GM18526 (cell line): ENCODE measurements around the gene RAD51B.

Source experiments
- POLR2A ChIP-seq: IDR thresholded peaks from 3 replicates; pipeline ENCODE4 v1.6.1; 2011; ENCODE audit not compliant: insufficient read length; ENCODE audit errors: extremely low read depth

Gene RAD51B

DNA sequence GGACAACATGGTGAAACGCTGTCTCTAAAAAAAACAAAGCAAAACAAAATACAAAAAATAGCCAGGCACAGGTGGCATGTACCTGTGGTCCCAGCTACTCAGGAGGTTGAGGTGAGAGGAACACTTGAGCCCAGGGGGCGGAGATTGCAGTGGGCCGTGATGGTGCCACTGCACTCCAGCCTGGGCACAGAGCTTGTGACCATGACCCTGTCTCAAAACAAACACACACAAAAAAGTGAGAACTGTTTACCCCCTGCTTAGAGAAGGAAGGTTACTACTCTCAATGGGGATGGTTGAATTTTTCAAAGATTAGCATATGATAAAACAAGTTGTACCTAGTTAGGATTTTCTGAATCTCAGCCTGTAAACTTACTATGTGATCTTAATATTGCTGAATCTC is 905.3 kb downstream of the RAD51B start:
- TF ChIP-seq POLR2A = no peak

DNA sequence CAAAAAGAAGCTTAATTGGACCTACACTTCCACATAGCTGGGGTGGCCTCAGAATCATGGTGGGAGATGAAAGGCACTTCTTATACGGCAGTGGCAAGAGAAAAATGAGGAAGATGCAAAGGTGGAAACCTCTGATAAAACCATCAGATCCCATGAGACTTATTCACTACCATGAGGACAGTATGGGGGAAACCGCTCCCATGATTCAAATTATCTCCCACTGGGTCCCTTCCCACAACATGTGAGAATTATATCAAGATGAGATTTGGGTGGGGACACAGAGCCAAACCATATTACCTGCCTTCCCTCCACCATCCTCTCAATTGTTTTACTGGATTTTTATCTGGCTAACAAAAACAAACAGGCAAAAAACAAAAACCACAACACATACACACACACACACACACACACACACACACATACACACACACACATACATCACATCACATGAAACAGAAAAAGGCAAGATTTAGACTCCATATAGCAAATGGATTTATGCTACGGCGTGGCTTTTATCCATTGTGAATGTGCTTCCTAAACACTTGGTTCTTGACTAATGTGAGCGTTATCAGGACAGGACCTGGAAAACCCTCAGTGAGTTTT is 906.6 kb downstream of the RAD51B start:
- TF ChIP-seq POLR2A = no peak

DNA sequence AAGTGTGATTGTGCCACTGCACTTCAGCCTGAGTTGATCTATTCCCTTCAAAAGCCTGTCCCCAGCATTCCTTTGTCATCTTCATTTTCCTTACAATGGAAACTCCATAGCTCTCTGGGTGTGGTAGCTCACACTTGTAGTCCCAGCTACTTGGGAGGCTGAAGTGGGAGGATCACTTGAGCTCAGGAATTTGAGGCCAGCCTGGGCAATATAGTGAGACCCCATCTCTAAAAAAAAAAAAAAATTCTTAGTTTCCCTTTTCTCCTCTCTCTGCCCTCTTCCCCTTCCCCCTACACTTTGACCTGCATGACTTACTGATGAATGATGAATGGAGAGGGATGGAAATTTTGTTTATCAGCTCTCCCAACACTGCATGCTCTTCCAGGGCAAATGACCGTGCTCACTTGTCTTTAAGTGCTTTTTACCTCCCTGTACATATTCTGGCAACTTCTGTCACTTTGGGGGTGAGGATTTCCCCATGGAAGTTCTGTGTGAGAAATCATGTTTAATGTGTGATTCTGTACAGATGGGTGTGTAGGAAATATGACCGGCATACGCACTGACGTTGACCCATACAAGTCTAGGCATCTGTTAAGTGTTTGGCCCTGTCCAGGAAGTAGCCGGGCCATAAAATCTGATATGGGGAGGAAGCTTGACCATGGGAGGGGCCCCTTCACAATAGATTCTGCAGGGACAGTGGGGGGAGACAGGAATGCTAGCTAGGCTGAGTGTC is 907.9 kb downstream of the RAD51B start:
- TF ChIP-seq POLR2A = no peak

DNA sequence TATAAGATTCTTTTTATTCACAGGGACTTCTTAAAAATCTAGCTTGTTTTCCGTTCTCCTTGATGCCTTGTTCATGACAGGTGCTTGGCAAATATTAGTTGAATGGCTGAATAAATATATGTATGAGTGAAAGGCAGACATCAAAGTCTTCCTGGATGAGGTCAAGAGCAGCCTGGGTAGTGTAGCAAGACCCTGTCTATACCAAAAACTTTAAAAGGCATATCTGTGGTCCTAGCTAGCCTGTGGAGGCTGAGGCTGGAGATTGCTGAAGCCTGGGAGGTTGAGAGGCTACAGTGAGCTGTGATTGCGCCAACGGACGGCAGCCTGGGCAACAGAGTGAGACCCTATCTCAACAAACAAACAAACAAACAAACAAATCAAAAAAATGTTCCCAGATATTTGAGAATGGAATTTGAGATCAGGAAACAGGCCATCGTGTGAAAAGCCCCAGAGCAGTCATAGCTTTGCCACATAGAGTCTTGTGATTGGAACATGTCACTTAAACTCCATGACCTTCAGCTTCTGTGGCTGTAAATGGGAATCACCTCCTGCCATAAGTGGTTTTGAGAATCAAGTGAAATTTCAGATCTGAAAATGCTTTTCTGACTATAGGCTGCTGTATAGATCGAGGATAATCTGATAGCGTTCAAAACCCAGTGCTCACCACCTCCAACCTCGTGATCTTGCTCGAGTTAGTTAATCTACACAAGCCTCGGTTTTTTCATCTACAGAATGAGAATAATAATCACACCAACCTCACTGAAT is 908.9 kb downstream of the RAD51B start:
- TF ChIP-seq POLR2A = no peak

DNA sequence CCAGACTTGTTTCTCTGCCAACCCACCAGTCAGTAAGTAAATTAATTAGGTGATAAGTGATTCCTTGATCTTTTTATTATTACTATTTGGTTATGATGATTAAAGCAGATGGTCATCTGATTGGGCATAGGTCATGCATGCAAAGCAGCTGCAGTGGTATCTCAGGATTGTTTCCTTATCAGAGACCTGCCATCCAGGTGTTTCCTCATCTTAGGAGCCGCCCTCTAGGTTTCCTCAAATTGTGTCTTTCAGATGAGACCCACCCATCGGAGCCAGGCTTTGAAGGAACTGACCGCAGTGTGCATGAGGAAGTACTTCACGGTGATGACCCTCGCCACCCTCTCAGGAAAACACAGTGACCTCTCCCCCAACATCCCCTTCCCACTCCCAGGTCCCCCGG is 910.0 kb downstream of the RAD51B start:
- TF ChIP-seq POLR2A = no peak

DNA sequence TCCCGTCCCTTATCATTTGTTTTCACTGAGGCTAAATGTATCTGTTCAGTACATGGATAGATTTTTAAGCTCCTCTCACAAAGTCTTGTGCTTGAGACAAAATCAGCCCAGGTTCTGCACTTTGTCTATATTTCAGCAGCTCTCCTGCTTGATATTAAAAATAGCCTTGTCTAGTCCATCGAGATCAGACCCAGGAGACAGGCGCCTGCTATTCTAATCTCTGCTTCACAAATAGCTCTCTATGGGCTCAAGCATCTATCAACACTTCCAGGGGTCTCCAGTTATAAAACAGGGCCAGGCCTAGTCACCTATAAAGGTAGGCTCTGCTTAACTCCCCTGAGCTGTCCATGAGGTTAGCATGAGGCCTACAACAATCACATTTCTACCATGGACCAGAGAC is 910.8 kb downstream of the RAD51B start:
- TF ChIP-seq POLR2A = no peak

DNA sequence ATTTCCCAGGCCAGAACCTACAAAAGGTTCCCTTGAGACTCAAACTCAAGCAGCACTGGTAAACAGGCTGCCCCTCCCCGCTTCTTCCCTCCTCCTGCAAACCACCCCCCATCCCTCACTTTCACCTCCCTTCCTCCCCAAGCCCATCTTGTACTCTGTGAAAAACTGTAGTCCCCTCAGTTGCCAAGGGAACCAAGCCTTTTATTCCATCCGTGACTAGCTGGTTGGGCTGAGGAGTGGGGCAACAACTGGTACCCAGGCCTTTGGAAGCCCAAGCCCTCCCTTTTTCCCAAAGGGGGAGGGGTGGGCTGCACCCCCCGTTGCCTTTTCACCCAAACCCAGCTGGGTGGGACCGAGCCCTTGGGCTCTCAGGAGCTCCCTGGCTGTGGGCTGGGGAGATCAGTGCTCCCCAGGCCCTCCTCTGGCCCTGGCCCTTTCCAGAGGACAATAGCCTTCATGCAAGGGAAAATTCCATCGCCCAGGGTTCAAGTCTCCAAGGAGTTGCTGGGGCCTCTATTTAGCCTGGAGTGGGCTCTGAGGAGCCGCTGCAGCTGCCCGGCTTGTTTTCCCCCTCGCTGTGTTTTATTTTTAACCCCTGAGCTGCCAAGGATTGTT is 911.3 kb downstream of the RAD51B start:
- TF ChIP-seq POLR2A = no peak

DNA sequence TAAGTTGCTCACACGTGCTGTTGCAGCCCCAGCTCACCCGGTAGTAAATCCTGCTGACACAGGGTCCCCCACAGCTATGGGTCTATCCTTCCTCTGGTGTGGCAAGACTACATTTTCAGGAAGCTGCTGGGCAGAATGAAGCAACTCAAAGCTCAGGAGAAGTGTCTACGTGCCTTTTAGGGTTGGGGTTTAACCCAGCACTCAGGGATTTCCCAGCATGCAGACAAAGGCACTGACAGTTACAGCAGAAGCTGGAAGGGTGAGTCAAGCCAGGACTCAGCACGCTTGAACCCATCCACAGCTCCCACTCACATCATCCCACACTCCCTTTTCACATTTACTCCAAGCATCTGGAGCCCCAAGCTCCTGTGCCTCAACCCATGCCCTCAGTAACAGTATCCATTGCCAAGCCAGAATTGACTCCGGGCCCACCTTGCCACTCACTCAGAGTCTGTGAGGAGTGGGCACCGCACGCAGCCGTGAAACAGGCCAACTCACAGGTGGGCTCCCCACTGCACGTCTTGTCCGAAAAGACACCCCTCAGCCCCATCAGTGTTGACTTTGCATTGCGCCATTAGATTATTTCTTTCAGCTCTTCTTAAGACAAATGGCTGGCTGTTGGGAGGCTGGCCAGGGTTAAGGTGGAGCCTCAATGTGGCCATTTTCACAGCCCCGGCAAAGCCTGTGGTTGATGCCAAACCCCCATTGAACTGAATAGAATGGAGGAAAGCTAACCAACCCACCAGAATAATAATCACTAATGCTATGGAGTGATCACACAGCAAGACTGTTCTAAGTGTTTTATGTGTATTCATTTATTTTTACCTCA is 913.7 kb downstream of the RAD51B start:
- no peak for TF ChIP-seq POLR2A

DNA sequence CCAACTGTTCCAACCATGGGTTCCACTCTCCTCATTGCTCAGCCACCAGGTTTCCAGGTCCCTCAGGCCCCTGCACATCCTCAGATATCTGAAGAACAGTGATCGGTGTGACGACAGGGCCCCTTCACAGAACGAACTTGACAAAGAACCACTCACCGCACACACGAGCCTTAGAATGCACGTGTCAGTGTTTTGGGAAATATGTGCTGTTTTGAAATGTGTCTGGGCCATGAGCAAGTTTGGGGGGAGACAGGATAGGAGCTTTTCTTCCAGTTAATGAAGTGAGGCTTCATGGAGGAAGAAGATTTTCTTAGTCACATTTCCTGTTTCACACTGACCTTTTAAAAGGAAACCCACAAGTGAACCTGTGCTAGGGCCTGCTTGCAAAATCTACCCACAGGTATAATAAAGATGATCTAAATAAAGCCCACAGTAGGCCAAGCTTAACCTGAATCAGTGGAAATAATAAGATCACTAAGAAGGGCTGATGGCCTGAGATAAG is 914.7 kb downstream of the RAD51B start:
- no peak for TF ChIP-seq POLR2A

DNA sequence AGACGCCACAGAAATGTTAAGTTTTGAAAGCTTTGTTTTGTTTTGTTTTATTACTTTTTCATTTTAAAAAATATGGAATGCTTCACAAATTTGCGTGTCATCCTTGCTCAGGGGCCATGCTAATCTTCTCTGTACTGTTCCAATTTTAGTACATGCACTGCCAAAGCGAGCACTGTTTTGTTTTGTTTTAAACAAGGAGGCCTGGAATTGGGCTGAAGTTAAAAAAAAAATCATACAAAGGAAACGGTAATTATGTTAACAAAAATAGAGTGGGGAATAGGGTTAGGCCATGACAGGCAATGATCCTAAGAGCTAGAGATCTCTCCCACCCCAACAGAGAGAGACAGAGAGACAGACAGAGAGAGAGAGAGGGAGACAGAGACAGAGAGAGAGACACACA is 916.3 kb downstream of the RAD51B start:
- no peak for TF ChIP-seq POLR2A

DNA sequence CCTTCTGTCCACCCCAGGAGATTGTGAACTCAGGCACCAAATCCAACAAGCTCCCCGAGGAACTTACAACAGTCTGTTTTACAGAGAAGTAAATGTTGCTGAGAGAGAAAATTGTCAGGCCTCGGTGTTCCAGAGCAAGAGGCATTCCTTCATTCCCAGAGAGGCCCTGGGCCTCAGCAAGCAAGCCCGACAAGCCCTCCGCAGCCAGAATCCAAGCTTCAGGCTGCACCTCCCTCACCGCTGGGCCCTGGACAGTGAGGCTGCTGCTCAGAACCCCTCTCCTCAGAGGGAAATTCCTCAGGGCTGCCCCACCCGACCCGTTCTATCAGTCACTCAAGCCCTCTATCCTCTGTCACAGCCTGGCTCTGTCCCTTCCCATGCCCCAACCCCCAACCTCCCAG is 916.9 kb downstream of the RAD51B start:
- no peak for TF ChIP-seq POLR2A

DNA sequence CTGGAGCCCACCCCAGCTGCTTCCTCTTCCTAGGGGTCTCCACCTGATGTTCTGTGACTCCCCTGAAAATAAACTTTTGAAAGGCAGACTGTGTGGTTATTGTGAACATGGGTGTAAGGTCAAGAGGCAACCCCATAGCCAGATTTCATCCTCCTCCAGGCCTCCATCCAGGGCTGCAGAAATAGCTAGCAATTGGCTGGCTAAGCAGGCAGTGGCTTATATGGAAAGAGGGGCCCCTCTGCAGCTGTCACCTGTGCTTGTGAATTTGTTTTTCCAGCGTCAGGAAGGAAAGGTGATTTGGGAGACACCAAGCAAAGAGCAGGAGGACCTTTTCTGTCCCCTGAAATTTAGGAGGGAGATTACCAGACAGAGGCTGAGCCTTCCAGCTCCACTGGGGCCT is 917.5 kb downstream of the RAD51B start:
- TF ChIP-seq POLR2A = no peak

DNA sequence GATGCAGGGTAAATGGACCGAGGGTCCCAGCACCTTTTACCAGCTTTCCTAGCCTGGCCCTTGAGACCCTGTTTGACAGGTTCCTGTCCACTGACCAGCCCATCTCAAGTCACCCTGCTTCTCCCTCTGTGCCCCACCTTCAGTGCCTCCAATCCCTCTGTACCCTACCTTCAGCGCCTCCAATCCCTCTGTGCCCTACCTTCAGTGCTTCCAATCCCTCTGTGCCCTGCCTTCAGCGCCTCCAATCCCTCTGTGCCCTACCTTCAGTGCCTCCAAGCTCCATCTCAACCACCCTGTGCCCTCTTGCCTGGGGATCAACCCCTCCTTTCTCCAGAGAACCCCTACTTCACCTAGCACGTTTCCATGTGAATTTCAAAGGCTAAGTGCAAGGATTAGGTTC is 919.0 kb downstream of the RAD51B start:
- no peak for TF ChIP-seq POLR2A

DNA sequence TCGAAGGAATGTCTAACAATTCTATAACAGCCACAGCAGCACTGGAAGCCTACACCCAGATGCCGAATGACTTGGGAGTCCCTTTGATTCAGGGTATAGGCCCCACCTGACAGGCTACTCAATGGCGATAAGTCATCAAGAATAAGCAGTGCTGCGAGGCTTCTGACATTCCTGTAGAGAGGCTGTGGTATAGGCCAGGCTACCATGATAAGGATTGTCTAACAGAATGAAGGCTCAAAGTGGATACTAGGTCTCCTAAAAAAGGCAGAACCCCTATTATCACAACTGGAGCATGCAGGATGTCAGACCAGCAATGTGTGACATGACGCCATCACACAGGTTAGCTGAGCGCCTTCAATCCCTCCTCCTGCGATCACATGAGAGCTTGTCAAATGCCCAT is 920.1 kb downstream of the RAD51B start:
- no peak for TF ChIP-seq POLR2A
